Measurements from ENCODE around the gene TRAPPC3.

The TRAPPC3 gene

DNA sequence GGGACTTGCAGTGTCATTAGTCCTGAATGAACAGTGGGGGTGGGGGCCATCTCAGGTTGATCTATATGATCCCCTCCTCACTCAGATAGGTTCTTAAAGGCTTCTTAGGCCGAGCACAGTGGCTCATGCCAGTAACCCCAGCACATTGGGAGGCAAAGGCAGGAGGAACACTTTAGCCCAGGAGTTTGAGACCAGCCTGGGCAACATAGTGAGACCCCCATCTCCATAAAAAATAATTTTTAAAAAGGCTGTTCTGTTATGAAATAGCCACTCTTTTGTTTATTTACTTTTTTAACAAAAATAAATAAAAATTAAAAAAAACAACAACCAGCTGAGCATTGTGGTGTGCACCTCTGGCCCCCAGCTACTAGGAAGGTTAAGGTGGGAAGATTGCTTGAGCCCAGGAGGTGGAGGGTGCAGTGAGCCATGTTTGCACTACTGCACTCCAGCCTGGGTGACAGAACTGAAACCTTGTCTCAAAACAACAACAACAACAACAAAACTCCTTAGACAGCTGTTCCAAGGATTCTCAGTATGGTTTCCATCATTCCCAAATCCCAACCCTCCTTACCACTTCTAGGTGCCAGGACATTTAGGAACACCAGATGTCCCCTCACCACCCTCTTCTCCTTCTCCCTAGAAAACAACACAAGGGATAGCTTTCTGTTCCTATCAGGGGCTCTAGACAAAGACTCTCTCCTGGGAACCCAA lies 2.0 kb upstream of the TRAPPC3 start:
- DNase-seq, result no peak

DNA sequence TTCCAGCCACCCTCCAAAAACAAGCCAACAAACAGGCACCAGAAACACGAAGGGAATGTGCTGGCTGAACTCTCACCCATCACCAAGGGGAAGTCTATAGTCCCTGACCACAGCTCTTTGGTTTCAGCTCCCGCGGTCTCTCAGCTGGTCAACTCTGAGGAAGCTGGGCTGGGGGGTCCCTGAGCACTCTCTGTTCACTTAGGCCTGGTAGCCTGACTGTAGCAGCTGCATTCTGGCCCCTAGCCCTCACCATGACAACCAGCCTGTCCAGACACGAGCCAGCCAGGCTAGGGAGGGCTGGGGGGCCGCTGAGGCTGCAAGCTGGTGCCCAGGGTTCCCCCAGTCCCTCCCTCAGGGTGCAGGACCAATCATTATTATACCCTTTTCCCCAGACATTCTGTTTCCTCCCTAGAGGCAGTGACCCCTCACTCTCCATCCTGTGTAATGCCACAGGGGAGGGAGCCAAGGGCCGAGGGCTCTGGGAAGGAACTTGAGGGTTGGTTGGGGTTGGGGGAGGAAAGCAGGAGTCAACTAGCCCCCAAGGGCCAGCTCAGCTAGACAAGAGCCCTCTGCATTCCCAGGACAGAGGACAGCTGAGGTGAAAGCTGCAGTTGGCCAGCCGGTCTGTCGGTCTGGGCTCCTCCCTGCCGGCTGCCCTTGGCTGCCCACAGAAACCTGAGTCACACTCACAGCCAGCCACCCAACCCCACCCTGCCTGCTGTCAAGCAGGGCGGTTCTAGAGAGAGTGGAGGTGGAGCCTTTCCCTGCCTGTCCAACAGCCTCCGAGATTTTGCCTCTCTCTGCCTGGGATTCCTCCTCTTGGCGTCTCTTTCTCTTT lies 1.2 kb upstream of the TRAPPC3 start:
- DNase-seq, result peak; percentile 89

DNA sequence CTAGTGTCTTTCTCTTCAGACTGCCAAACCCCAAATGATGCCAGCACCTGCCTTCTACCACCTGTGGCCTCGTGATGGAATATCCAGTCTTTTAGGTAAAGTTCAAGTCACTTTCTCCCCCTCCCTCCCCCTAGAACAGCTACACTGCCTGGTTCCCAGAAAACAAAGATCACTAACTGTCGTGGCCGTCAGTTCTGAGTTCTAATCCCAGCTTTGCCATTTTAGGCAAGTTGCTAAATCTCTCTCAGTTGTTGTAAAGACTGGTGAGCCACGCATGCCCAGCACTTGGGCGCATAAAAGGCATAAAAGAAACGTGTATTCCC lies 648 bp upstream of the TRAPPC3 start:
- no peak for DNase-seq

DNA sequence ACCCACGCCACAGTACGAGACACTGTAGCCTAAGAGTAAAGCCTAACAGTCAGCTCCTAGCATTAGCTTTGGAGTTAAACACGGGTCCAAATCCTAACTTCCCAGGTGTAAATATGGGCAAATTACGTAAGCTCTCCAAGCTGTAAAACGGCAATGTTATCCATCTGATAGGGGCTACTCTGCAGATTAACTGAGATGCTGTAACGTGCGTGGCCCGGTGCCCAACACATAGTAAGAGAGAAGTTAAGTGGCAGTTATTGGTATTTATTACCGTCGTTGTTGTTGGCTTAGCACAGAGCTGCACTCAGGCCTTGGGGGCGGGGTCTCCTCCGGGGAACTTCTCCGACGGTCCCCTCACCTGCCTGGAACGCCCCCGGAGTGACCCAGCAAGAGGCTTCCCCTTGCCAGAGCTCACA lies 457 bp downstream of the TRAPPC3 start:
- no peak for DNase-seq

DNA sequence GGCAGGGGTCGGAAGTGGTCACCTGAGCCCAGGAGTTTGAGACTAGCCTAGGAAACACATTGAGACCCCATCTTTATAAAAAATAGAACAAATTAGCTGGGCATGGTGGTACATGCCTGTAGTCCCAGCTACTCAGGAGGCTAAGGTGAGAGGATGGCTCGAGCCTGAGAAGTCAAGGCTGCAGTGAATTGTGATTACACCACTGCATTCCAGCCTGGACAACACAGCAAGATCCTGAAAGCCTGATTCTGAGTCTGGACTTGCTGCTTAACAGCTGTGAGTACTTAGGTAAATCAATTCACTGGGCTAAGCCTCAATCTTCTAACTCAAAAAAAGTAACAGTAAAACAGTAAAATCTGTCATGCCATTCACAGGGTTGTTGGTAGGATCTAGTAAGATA lies 4.9 kb downstream of the TRAPPC3 start:
- DNase-seq, result no peak

DNA sequence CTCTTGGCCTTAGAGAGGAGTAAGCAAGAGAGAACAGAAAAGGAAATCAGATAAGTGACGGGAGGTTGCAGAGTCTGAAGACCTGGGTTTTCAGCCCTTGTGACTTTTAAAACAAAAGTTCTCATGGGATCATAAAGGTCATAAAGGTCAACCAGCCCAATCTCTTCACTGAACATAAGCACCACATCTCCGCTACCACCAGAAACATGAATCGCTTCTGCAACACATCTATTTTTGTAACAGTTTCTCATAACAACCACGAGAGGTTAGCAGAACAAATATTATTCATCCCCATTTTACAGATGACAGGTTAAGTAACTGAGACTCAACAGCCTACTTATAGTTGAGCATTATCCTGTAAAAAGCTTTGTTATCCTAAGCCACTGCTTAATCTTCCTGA lies 5.9 kb downstream of the TRAPPC3 start:
- DNase-seq, result peak; percentile 22

DNA sequence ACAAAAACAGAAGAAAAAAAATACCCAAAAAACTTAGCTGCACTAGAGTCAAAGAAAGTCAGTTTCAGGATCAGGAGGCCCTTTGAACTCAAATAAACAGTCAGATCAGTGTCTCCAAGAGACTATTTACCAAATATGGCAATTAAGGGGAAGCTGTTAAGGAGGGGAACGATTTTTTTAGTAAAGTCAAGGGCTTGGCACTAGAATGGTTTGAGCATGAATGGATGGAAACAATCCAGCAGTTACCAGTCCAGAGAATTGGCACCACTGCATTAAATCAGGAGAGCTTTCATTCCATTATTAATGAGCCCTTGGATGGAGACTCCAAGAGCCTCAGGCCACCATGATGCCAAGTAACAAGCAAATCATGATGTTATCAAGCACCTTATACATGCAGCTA lies 7.2 kb downstream of the TRAPPC3 start:
- DNase-seq, result peak; percentile 19

DNA sequence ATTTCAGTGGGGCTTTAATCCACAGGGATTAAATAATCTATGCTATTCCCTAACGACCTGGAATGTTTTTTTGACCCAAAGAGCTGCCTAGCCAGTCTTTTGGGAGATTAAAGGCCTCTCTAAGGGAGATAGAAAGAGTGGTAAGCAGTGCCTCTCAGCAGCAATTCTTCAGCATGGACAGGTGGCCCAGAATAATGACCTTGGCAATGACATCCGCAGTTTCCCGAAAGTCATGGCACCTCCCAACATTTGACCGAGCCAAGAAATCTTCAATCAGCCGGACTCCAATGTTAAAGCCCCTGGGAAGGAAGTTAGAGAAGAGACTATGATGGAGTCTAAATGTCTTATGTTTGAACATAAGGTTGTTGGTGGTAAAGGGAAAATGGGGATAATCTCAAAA lies 9.8 kb downstream of the TRAPPC3 start:
- no peak for DNase-seq

DNA sequence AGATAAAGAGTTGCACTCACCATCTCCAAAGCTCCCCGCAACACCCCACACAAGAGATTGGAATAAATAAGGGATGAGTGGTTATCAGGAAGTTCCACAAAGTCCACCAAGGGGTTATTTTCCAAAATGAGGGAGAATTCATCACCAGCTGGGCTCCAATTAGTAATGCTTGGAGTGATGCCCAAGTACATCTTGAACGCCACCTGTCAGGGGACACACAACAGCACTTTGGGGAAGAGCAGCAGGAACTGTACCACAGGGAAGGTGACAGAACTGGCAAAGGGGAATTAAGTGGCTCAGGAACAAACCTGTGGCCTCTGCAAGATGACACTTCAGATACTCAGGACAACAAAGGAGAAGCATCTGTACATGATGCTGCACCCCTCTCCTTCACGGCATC lies 11.5 kb downstream of the TRAPPC3 start:
- DNase-seq, result no peak

DNA sequence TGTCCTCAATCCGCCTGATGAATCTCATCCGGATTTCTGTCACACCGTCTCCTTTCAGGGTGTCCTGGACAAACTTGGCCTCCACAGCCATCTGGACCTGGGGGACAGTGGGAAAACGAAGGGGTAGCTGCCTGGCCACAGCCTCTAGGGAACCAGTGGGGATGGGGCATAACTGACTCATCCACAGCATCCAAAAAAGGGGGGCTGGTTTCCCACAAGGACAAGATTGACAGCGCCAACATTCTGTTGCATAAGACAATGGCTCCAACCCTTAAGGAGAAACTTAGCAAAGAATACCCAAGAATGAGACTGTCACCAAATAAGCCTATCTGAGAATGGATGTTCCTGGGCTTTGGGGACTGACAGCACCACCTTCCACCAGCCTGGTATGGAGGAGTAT lies 12.1 kb downstream of the TRAPPC3 start:
- DNase-seq, result no peak

DNA sequence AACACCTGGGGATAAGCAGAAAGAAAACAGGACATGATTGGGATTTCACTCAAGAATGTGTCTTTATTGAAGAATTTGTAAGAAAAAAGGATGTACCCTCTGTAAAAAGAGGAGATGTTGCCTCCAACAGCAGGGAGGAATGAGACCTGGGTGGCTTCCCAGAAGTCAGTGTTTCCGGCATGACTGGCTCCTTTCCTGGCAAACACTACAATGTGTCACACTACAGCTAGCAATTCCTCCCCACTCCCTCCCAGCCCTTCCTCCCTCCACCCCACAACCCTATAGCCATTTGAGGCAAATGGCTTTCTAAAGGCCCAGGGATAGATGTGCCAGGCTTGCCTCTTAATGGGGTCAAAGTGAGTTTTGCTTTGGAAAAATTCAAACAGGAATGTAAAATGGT lies 12.8 kb downstream of the TRAPPC3 start:
- DNase-seq, result no peak

DNA sequence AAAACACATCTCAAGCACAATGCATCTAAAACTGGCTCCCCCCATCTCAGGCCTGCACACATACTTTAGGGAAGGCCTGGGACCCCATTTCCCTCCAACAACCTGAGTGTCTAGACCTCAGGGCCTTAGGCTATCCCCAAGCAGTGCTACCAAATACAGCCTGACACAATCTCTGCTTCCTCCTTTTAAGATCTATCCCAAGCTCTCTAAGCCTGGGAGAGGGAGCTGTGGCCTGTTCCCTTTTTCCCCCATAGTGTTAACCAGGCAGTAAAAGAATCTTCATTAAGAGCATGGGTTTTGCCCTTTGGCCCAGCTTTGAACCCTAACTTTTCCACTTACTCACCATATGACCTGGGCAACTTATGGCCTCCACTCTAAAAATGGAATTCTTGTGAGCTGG lies 13.5 kb downstream of the TRAPPC3 start:
- no peak for DNase-seq

DNA sequence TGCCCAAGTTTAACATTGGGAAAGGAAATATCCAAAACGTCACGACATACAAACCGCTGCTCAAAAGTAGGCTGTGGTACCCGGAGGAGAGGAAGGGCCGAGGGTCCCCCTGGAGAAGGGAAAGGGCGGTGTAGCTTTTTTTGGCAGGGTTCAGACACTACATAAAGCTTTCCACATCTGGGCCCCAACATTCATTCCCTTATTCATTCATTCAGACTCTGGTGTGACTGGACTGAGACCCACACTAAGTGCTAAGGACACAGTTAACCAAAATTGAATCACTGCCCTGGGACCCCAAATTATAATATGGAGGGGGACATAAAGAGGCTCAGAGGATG lies 14.0 kb downstream of the TRAPPC3 start:
- DNase-seq, result no peak

DNA sequence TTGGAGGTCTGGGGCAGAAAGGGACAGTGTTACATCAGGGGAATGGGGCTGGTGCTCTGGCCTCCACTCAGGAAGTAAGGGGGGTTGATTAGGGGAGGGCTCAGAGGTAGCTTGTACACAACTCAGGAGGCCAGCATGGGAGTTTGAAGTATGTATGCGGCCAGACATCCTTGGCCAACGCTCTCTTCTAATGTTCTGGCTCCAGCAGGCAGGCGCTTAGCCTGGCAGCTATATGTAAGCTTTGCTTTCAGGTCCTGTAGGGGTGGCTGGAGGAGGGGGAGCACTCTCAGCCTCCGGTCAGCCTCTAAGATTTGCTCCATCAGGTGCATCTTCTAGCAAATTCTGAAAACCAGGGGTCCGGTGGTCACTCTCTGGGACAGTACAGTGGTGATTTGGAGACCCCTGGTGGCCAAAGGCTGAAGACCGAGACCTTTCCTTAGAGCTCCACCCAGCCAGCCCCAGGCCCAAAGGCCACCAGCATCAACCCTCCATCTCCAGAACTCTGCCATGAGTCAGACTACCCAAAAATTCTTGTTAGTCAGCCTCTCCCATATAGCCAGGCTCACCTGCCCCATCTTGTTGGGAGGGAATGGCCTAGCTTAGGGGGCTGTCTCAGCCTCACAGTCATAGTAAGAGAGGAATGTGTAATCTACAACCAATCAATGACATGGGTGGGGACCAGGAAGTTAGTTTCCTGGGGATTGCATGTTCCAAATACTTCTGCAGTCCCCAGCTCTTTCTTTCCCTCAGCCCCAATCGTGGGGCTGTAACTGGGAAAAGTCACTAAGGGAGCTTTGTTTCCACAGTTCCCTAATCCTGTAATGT lies 14.6 kb downstream of the TRAPPC3 start:
- peak; percentile 35 for DNase-seq

DNA sequence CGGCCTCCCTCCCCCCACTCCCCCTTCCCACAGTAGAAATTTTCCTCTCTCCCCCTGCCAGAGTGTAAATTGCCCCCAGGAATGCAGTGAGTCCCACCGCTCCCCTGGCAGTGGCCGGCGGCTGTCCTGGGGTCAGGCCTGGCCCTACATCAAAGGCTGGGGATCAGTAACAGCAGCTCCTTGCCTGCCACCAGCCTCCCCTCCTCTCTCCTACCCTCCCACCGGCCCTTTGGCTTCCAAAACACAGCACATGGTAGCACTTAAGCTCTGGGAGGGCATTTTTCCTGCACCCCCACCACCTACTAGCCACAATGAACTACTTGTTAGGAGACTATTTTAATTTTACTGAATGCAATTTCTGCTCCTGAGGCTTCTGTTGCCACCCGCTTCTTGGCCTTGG lies 15.3 kb downstream of the TRAPPC3 start:
- no peak for DNase-seq

DNA sequence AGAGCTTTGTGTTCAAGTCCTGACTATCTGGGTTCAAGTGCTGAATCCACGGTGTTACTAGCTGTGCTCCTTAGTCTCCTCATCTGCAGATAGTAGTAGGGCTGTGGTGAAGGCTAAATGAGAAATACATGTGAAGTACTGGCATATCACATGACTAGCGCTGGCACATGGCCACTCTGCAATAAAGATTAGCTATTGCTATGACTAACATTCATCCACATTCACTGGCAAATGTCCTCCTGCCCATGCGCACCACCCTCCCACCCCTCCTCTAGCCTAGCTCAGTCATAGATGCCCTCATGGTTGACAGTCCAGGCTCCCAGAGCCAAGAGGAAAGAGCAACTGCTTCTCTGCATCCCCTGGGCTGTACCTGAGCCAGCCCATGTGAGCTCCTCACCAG lies 15.8 kb downstream of the TRAPPC3 start:
- DNase-seq, result peak; percentile 40

DNA sequence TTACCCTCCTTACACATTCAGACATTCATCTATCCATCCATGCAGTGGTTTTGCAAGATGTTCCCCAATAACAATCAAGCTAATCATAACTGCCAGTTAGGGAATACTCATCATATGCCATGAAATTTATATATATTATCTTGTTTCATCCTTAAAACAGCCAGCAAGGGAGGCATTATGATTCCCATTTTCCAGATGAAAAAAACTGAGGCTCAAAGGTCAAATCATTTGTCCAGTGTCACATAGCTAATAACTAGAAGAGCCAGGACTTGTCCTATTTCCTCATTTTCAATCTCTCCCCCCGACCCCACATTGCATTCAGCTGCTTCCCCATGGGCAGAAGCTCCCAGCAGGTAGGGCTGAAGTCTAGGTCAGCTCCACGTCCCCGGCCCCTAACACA lies 17.3 kb downstream of the TRAPPC3 start:
- no peak for DNase-seq

DNA sequence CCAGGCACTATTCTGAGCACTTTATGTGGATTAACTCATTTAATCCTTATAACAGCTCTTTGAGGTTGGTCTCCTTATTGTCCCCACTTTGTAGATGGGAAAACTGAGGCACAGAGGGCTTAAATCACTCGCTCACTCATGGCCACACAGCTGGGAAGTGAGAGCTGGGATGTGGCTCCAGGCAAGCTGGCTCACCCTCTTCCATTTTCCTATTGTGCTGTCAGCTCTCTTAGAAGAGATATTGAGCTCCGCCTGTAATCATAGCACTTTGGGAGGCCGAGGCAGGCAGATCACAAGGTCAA lies 20.4 kb downstream of the TRAPPC3 start:
- no peak for DNase-seq

DNA sequence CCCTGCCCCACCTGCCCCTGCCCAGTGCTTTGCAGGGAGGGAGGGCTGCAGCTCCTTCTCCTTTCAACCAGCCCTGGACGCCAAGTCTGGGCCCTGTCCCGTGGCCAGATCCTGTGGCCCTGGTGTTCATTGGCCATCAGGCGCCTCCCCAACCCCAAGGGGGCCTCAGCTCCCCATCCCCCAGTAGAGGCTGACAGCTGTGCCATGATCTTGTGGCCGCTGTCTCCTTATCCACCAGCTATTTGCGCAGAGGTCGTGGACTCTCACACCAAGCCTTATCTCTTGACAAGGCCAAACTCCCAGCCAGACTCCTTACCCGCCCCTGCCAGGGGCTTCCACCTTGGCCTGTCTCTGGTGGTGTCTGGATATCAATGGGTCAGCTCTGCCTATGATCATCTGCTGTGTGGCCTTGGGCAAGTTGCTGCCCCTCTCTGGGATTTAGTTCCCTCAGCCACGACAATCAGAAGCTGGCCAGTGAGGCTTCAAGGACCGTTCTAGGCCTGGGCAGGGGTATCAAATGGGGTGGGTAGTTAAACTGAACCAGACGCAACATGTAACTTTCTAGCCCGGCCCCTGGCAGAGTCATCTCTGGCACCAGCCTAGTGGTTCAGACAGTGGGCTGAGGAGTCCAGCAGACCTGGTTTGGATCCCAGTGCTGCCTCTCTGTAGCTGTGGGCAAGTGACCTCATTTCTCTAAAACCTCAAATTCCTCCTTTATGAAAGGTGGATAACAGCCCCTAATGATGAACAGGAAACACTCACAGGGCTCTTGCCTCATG lies 21.0 kb downstream of the TRAPPC3 start:
- DNase-seq, result peak; percentile 47

DNA sequence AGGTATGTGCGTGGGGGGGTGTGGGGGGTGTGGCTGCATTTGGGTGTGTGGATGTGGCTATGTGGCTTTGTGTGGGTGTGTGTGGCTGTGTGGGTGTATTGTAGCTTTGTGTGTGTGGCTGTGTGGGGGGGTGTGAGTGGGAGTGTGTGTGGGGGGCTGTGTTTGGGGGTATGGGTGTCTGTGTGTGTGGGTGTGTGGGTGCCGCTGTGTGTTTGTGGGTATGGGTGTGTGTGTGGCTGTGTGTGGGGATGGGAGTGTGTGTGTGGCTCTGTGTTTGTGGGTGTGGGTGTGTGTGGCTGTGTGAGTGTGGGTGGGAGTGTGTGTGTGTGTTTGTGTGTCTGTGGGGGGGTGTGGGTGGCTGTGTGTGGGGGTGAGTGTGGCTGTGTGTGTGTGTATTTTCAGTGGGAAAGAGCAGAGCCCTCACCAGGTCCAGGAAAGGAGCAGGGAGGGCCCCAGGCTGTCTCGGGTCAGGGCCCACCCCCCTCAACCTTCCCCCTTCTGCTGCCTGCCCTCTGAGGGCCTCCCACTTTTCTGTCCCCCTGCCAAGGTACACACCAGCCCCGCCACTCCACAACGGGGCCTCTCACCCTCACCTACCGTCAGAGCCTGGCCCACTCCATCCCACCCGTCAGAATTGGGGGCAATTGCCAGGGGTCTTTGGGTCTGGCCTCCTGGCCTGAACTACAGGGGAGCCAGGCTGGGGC lies 22.3 kb downstream of the TRAPPC3 start:
- DNase-seq, result no peak

DNA sequence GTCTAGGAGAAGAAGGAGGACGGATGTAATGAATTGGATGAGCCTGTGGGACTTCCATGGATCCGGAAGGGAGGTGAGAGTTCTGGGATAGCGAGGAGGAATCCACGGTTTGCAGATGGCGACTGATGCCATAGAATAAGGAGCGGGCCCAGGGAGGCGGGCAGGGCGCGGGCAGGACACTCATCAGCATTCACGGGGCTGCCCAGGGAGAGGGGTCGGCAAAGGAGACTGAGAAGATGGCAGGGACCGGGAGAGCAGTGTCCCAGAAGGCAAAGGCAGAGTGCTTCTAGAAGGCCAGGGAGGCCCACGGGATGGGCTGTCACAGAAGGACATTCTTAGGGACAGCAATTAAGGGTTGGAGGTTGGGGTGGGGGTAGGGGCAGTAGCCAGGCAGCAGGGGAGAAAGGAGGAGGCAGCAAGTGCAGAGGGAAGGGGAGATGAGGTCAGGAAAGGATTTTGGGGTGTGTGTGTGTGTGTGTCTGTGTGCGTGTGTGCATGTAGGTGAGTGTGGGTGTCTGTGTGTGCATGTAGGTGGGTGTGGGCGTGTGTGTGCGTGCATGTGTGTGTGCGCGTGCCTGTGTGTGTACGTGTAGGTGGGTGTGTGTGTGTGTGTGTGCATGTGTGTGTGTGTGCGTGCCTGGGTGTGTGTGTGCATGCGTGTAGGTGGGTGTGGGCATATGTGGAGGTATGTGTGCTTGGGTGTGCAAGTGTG lies 23.1 kb downstream of the TRAPPC3 start:
- DNase-seq, result no peak
